Karpas-422 (cell line): ENCODE data around the gene ABRACL. TPM values are rescaled to one million over a fixed set of nuclear protein-coding genes. Genes with fewer than 3 reads are reported as not detected.

Source experiments
- DNase-seq: peaks from one replicate; pipeline ENCODE4 v3.0.0-alpha.2; 2015
- H2AFZ ChIP-seq: fragments of 200-600 bp; sonication (generic); 2 replicates; pipeline ENCODE4 v1.6.1; 2014; ENCODE audit warnings: antibody characterized with exemption, low read length, mixed read lengths
- H3K27ac ChIP-seq: fragments of 200-600 bp; sonication (generic); 2 replicates; pipeline ENCODE4 v1.5.1; 2014; ENCODE audit warnings: mild to moderate bottlenecking, low read length, moderate library complexity
- H3K27me3 ChIP-seq: fragments of 200-600 bp; sonication (generic); 2 replicates; pipeline ENCODE4 v1.6.1; 2014; ENCODE audit warnings: low read length, mixed read lengths
- H3K36me3 ChIP-seq: fragments of 200-600 bp; sonication (generic); 2 replicates; pipeline ENCODE4 v1.6.1; 2014; ENCODE audit warnings: low read length, mixed read lengths; ENCODE audit not compliant: insufficient read depth
- H3K4me1 ChIP-seq: fragments of 200-600 bp; sonication (generic); 2 replicates; pipeline ENCODE4 v1.6.1; 2014; ENCODE audit warnings: mild to moderate bottlenecking, low read length, mixed read lengths
- H3K4me2 ChIP-seq: fragments of 200-600 bp; sonication (generic); 2 replicates; pipeline ENCODE4 v1.6.1; 2014; ENCODE audit warnings: low read length, low read depth, mild to moderate bottlenecking; ENCODE audit not compliant: poor library complexity, severe bottlenecking
- H3K4me3 ChIP-seq: fragments of 200-600 bp; sonication (generic); 2 replicates; pipeline ENCODE4 v1.5.1; 2014; ENCODE audit warnings: mild to moderate bottlenecking, antibody characterized with exemption, low read length, mixed read lengths
- H3K79me2 ChIP-seq: fragments of 200-600 bp; sonication (generic); 2 replicates; pipeline ENCODE4 v1.6.1; 2014; ENCODE audit warnings: mild to moderate bottlenecking, low read length, mixed read lengths
- H3K9ac ChIP-seq: fragments of 200-600 bp; sonication (generic); 2 replicates; pipeline ENCODE4 v1.6.0; 2014; ENCODE audit warnings: low read length
- H3K9me2 ChIP-seq: fragments of 200-600 bp; sonication (generic), shearing (Covaris generic); replicated peaks from 2 replicates; pipeline ENCODE4 v1.6.0; 2014; ENCODE audit warnings: mild to moderate bottlenecking, low read length, moderate library complexity; ENCODE audit not compliant: insufficient read depth
- H3K9me3 ChIP-seq: fragments of 300-700, 200-600 bp; sonication (generic); 2 replicates; pipeline ENCODE4 v1.6.1; 2014; ENCODE audit warnings: low read length, mixed read lengths
- H4K20me1 ChIP-seq: fragments of 200-600 bp; sonication (generic); 2 replicates; pipeline ENCODE4 v1.6.1; 2014; ENCODE audit warnings: mild to moderate bottlenecking, antibody characterized with exemption, low read length, low read depth; ENCODE audit not compliant: insufficient read depth
- total RNA-seq: library from RNA; depleted of rRNA; stranded (reverse); fragments of >200 nt; shearing (Covaris generic); gene quantifications from 2 replicates; pipeline ENCODE4 v1.2.3, GENCODE V29; 2014; ENCODE audit warnings: low replicate concordance

The ABRACL gene
- total RNA-seq, 1 experiment from 2014 or later, result 219 TPM

GRCh38 chr6:139051396-139052060, 23.0 kb downstream of the ABRACL start:
- Histone ChIP-seq H3K27me3 (no peaks in the 10 kb centered on the region), H3K9me2 (no peaks in the 10 kb centered on the region), H2AFZ (no peak overlapping the region), H3K4me2 (no peak overlapping the region), H3K79me2 (no peaks in the 10 kb centered on the region), H3K27ac (no peak overlapping the region), H3K36me3 (no peaks in the 10 kb centered on the region), H3K9ac (no peak overlapping the region), H3K4me3 (no peak overlapping the region), H3K9me3 (no peaks in the 10 kb centered on the region), H4K20me1 (no peaks in the 10 kb centered on the region), H3K4me1 (no peaks in the 10 kb centered on the region)
- DNase-seq, result no peak

- Histone ChIP-seq H3K4me1 (no peaks in the 10 kb centered on the region), H3K9me3 (no peaks in the 10 kb centered on the region), H4K20me1 (no peaks in the 10 kb centered on the region), H3K9ac (no peak overlapping the region), H2AFZ (no peak overlapping the region), H3K36me3 (no peaks in the 10 kb centered on the region), H3K79me2 (no peaks in the 10 kb centered on the region), H3K27me3 (no peaks in the 10 kb centered on the region), H3K9me2 (no peaks in the 10 kb centered on the region), H3K4me2 (no peak overlapping the region), H3K4me3 (no peak overlapping the region), H3K27ac (no peak overlapping the region)
- DNase-seq, result no peak
Observed at GRCh38 chr6:139053382-139053781, 24.8 kb downstream of the ABRACL start.

- H3K4me2 ChIP-seq, result no peak overlapping the region
- DNase-seq, result no peak
- H3K9me2 ChIP-seq, result no peaks in the 10 kb centered on the region
- no peak overlapping the region for H3K9ac ChIP-seq
- H3K27me3 ChIP-seq, result no peaks in the 10 kb centered on the region
- H3K79me2 ChIP-seq, result no peaks in the 10 kb centered on the region
- H4K20me1 ChIP-seq, result no peaks in the 10 kb centered on the region
- no peaks in the 10 kb centered on the region for H3K36me3 ChIP-seq
- no peak overlapping the region for H2AFZ ChIP-seq
- H3K9me3 ChIP-seq, result no peaks in the 10 kb centered on the region
- H3K4me1 ChIP-seq, result no peaks in the 10 kb centered on the region
- no peak overlapping the region for H3K4me3 ChIP-seq
- H3K27ac ChIP-seq, result no peak overlapping the region
Observed at GRCh38 chr6:139054001-139054400, 25.5 kb downstream of the ABRACL start.

GRCh38 chr6:139055709-139056108, 27.2 kb downstream of the ABRACL start:
- DNase-seq, result no peak
- Histone ChIP-seq H3K9me2 (no peaks in the 10 kb centered on the region), H3K4me2 (no peak overlapping the region), H3K9ac (no peak overlapping the region), H3K4me3 (no peak overlapping the region), H3K27me3 (no peaks in the 10 kb centered on the region), H3K79me2 (no peaks in the 10 kb centered on the region), H3K9me3 (no peaks in the 10 kb centered on the region), H3K36me3 (no peaks in the 10 kb centered on the region), H2AFZ (no peak overlapping the region), H3K27ac (no peak overlapping the region), H3K4me1 (no peaks in the 10 kb centered on the region), H4K20me1 (no peaks in the 10 kb centered on the region)

GRCh38 chr6:139058029-139058428, 29.5 kb downstream of the ABRACL start:
- Histone ChIP-seq H3K36me3 (no peaks in the 10 kb centered on the region), H3K9me2 (no peaks in the 10 kb centered on the region), H3K27me3 (no peaks in the 10 kb centered on the region), H3K4me3 (no peak overlapping the region), H3K27ac (no peak overlapping the region), H3K4me2 (no peak overlapping the region), H2AFZ (no peak overlapping the region), H4K20me1 (no peaks in the 10 kb centered on the region), H3K4me1 (no peaks in the 10 kb centered on the region), H3K79me2 (no peaks in the 10 kb centered on the region), H3K9me3 (no peaks in the 10 kb centered on the region), H3K9ac (no peak overlapping the region)
- no peak for DNase-seq

- H3K36me3 ChIP-seq, result no peaks in the 10 kb centered on the region
- DNase-seq, result no peak
- no peak overlapping the region for H3K27ac ChIP-seq
- no peaks in the 10 kb centered on the region for H3K27me3 ChIP-seq
- H2AFZ ChIP-seq, result no peak overlapping the region
- H3K9ac ChIP-seq, result no peak overlapping the region
- H4K20me1 ChIP-seq, result no peaks in the 10 kb centered on the region
- H3K4me3 ChIP-seq, result no peak overlapping the region
- no peaks in the 10 kb centered on the region for H3K4me1 ChIP-seq
- H3K9me3 ChIP-seq, result no peaks in the 10 kb centered on the region
- no peaks in the 10 kb centered on the region for H3K9me2 ChIP-seq
- H3K4me2 ChIP-seq, result no peak overlapping the region
- no peaks in the 10 kb centered on the region for H3K79me2 ChIP-seq
Observed at GRCh38 chr6:139060332-139060731, 31.8 kb downstream of the ABRACL start.

GRCh38 chr6:139062932-139063646, 34.5 kb downstream of the ABRACL start:
- Histone ChIP-seq H3K4me3 (no peak overlapping the region), H3K79me2 (no peaks in the 10 kb centered on the region), H3K9me3 (no peaks in the 10 kb centered on the region), H4K20me1 (no peaks in the 10 kb centered on the region), H3K9me2 (no peaks in the 10 kb centered on the region), H3K9ac (no peak overlapping the region), H3K4me1 (no peaks in the 10 kb centered on the region), H2AFZ (no peak overlapping the region), H3K27ac (no peak overlapping the region), H3K36me3 (no peaks in the 10 kb centered on the region), H3K27me3 (no peaks in the 10 kb centered on the region), H3K4me2 (no peak overlapping the region)
- no peak for DNase-seq

- Histone ChIP-seq H3K36me3 (no peaks in the 10 kb centered on the region), H3K27ac (no peak overlapping the region), H3K79me2 (no peaks in the 10 kb centered on the region), H3K4me3 (no peak overlapping the region), H3K27me3 (no peaks in the 10 kb centered on the region), H3K9ac (no peak overlapping the region), H3K9me2 (no peaks in the 10 kb centered on the region), H3K9me3 (no peaks in the 10 kb centered on the region), H3K4me1 (no peaks in the 10 kb centered on the region), H3K4me2 (no peak overlapping the region), H2AFZ (no peak overlapping the region), H4K20me1 (no peaks in the 10 kb centered on the region)
- DNase-seq, result no peak
Observed at GRCh38 chr6:139064981-139065665, 36.6 kb downstream of the ABRACL start.
